Measurements from ENCODE around the gene EREG. TPM values are rescaled to one million over a fixed set of nuclear protein-coding genes. Genes with fewer than 3 reads are reported as not detected.

EREG gene
- total RNA-seq, 2 experiments from 2014 or later = not detected

GRCh38 chr4:74325886-74326285 is 39.1 kb upstream of the EREG start:
- Mint-ChIP-seq H3K36me3 (ENCODE audit: low read depth) (no peaks in the 10 kb centered on the region), H3K27ac (no peak overlapping the region), H3K27me3 (peaks cover 17% of the 10 kb centered on the region), H3K4me1 (ENCODE audit: low read depth) (no peaks in the 10 kb centered on the region), H3K9me3 (no peaks in the 10 kb centered on the region), H3K4me3 (no peak overlapping the region)
- no peak for ATAC-seq
- TF ChIP-seq, protein P1, sequence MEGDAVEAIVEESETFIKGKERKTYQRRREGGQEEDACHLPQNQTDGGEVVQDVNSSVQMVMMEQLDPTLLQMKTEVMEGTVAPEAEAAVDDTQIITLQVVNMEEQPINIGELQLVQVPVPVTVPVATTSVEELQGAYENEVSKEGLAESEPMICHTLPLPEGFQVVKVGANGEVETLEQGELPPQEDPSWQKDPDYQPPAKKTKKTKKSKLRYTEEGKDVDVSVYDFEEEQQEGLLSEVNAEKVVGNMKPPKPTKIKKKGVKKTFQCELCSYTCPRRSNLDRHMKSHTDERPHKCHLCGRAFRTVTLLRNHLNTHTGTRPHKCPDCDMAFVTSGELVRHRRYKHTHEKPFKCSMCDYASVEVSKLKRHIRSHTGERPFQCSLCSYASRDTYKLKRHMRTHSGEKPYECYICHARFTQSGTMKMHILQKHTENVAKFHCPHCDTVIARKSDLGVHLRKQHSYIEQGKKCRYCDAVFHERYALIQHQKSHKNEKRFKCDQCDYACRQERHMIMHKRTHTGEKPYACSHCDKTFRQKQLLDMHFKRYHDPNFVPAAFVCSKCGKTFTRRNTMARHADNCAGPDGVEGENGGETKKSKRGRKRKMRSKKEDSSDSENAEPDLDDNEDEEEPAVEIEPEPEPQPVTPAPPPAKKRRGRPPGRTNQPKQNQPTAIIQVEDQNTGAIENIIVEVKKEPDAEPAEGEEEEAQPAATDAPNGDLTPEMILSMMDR (IDR thresholded peaks at IDR 0.05) = no peak
- POLR2A ChIA-PET = no interaction called here
- CTCF ChIA-PET = no interaction called here
- intact Hi-C loops (cut with micrococcal nuclease) = no loop called here
- no peak for DNase-seq

DNA sequence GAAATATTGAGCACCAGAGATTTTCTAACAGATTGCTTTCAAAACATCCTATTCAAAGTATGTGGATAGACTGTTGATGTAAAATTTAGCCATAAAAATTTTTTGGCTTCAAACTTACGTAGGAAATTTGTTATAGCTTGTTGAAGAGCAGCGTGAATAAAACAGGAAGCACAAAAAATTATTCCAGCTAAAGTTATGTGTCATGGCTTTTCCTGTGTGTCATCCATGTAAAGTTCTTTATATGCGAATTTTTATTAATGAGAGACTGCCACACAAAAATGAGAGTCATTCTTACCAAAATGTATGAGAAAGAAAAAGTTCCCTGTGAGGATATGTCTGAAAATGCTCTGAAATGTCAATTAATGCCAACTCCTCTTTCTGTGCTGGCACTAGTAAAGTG is 37.2 kb upstream of the EREG start:
- POLR2A ChIA-PET = no interaction called here
- no peak overlapping the region for H3K4me3 Mint-ChIP-seq

DNA sequence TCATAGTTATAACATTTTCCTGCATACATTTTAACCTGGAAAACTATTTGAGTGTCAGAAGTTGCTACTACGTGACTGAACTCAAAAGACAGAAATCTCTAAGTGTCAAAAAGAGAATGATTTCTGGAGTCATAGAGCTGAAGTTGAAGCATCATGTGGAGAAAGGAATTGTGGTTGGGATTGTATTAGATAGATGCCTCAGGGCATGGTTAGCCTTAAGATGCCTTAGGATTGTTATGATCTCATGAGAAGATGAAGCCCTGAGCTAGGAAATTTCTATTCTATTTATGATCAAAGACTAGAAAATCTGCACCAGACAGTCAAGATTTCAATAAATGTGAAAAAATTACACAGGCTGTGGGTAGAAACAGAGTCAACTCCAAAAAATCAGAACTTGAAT is 36.4 kb upstream of the EREG start:
- CTCF ChIA-PET = no interaction called here
- intact Hi-C loops (cut with micrococcal nuclease) = no loop called here
- no peaks in the 10 kb centered on the region for H3K9me3 Mint-ChIP-seq
- no peak overlapping the region for H3K4me3 Mint-ChIP-seq
- no peaks in the 10 kb centered on the region for H3K4me1 Mint-ChIP-seq (ENCODE audit: low read depth)
- POLR2A ChIA-PET = no interaction called here
- DNase-seq (no peak), ATAC-seq (no peak)
- H3K27ac Mint-ChIP-seq = no peak overlapping the region
- TF ChIP-seq, protein P1 (IDR thresholded peaks at IDR 0.05) = no peak
- no peaks in the 10 kb centered on the region for H3K36me3 Mint-ChIP-seq (ENCODE audit: low read depth)
- H3K27me3 Mint-ChIP-seq = peaks cover 10% of the 10 kb centered on the region

More for the DNA sequence above, 37.2 kb upstream of the EREG start:
- Mint-ChIP-seq H3K9me3 (no peaks in the 10 kb centered on the region), H3K27ac (no peak overlapping the region), H3K36me3 (ENCODE audit: low read depth) (no peaks in the 10 kb centered on the region), H3K27me3 (peaks cover 11% of the 10 kb centered on the region), H3K4me1 (ENCODE audit: low read depth) (no peaks in the 10 kb centered on the region)
- intact Hi-C loops (cut with micrococcal nuclease) = no loop called here
- DNase-seq = no peak
- CTCF ChIA-PET = no interaction called here
- ATAC-seq = no peak
- TF ChIP-seq, protein P1 (IDR thresholded peaks at IDR 0.05) = no peak

- TF ChIP-seq, protein P1 (IDR thresholded peaks at IDR 0.05) = no peak
- CTCF ChIA-PET = no interaction called here
- no peak for ATAC-seq
- Mint-ChIP-seq H3K27me3 (peaks cover 9% of the 10 kb centered on the region), H3K36me3 (ENCODE audit: low read depth) (no peaks in the 10 kb centered on the region), H3K4me3 (no peak overlapping the region), H3K4me1 (ENCODE audit: low read depth) (no peaks in the 10 kb centered on the region), H3K9me3 (no peaks in the 10 kb centered on the region), H3K27ac (no peak overlapping the region)
- DNase-seq = no peak
- intact Hi-C loops (cut with micrococcal nuclease) = no loop called here
- POLR2A ChIA-PET = no interaction called here
Measured at GRCh38 chr4:74329307-74329706, 35.6 kb upstream of the EREG start.

DNA sequence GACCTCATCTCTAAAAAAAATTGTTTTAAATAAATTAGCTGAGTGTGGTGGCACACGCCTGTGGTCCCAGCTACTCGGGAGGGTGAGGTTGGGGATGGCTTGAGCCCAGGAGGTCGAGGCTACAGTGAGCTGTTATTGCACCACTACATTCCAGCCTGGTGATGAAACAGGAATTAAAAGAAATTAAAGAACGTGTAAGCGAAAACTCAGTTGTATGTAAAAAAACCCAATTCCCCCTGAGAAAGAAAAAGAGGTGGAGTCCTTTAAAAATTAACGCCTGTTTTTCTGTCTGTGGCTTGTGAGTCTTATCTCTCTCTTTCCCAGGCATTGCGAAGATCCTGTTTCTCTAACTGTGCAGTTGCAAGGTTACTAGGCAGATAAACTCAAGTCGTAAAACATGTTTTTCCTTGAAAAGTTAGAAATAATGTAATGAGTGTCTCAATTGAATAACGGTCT is 34.6 kb upstream of the EREG start:
- H3K4me3 Mint-ChIP-seq = no peak overlapping the region
- no peak for DNase-seq
- ChIA-PET CTCF (interaction anchor here (1.4 kb wide), 1 partner anchor 10 kb away, joined by 3 read pairs; no protein-coding TSS in a partner anchor), POLR2A (no interaction called here)
- H3K27ac Mint-ChIP-seq = no peak overlapping the region
- intact Hi-C loops (cut with micrococcal nuclease) = no loop called here
- H3K36me3 Mint-ChIP-seq (ENCODE audit: low read depth) = no peaks in the 10 kb centered on the region
- peaks cover 10% of the 10 kb centered on the region for H3K27me3 Mint-ChIP-seq
- no peaks in the 10 kb centered on the region for H3K9me3 Mint-ChIP-seq
- TF ChIP-seq, protein P1 (IDR thresholded peaks at IDR 0.05) = no peak
- ATAC-seq = no peak
- H3K4me1 Mint-ChIP-seq (ENCODE audit: low read depth) = no peaks in the 10 kb centered on the region

Data from activated CD8-positive, alpha-beta T cell treated with anti-CD3 and anti-CD28 coated beads for 36 hours (primary cell).